VCaP (cell line): ENCODE data around the gene MKRN2.

ENCODE experiments used
- H3K27ac ChIP-seq: fragments of 450-650 bp; 2 replicates; pipeline ENCODE4 v1.5.1; 2017
- CTCF ChIP-seq: fragments of 450-650 bp; conservative IDR thresholded peaks from 2 replicates; pipeline ENCODE4 v1.5.1; 2017; ENCODE audit warnings: mild to moderate bottlenecking, moderate library complexity

MKRN2 gene

GRCh38 chr3:12579905-12580304, 23.0 kb downstream of the MKRN2 start:
- H3K27ac ChIP-seq: no peak overlapping the region
- no peak for TF ChIP-seq CTCF

- no peak for TF ChIP-seq CTCF
- H3K27ac ChIP-seq: no peak overlapping the region
Measured at GRCh38 chr3:12582730-12583129, 25.8 kb downstream of the MKRN2 start.

GRCh38 chr3:12583280-12583679, 26.4 kb downstream of the MKRN2 start:
- no peak overlapping the region for H3K27ac ChIP-seq
- no peak for TF ChIP-seq CTCF

- TF ChIP-seq CTCF: no peak
- no peak overlapping the region for H3K27ac ChIP-seq
Measured at GRCh38 chr3:12584083-12584482, 27.2 kb downstream of the MKRN2 start.

GRCh38 chr3:12585181-12585580, 28.3 kb downstream of the MKRN2 start:
- no peak overlapping the region for H3K27ac ChIP-seq
- TF ChIP-seq CTCF: no peak

- no peak for TF ChIP-seq CTCF
Measured at GRCh38 chr3:12585970-12586369, 29.1 kb downstream of the MKRN2 start.

GRCh38 chr3:12586403-12586802, 29.5 kb downstream of the MKRN2 start:
- H3K27ac ChIP-seq: no peak overlapping the region
- TF ChIP-seq CTCF: no peak

More at GRCh38 chr3:12585970-12586369, 29.1 kb downstream of the MKRN2 start:
- H3K27ac ChIP-seq: no peak overlapping the region
